Body of pancreas (tissue), 4 donors: ENCODE results near the gene ROBO1.

ENCODE experiments used
- POLR2A ChIP-seq, 3 donors: fragments of 450-650 bp; IDR thresholded peaks; one replicate each; pipeline ENCODE4 v1.6.1; 2016; ENCODE audit warnings: antibody characterized with exemption in 3 of 3, mild to moderate bottlenecking in 2 of 3
- TF ChIP-seq, protein P1 (sequence below), 7 experiments: fragments of 450-650 bp in 4 of 7; fragments of 200-600 bp in 3 of 7; sonication (generic) in 3 of 7; IDR thresholded peaks; one replicate each; pipeline ENCODE4 v1.5.1; 2016 to 2019; ENCODE audit warnings: antibody characterized with exemption in 7 of 7

DNA sequence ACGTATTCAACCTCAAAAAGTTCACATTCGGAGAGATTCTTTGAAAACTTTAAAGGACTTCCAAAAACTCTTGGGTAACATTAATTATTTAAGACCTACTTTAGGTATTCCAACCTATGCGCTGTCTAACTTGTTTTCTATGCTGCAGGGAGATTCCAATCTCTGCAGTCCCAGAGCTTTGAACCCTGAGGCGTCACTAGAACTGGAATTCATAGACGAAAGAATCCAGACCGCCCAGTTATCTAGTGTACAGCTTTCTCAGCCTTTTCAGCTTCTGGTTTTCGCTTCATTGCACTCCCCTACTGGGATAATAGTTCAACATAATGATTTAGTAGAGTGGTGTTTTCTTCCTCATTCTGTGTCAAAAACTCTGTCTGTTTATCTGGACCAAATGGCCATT is 711.3 kb downstream of the ROBO1 start:
- TF ChIP-seq, protein P1, sequence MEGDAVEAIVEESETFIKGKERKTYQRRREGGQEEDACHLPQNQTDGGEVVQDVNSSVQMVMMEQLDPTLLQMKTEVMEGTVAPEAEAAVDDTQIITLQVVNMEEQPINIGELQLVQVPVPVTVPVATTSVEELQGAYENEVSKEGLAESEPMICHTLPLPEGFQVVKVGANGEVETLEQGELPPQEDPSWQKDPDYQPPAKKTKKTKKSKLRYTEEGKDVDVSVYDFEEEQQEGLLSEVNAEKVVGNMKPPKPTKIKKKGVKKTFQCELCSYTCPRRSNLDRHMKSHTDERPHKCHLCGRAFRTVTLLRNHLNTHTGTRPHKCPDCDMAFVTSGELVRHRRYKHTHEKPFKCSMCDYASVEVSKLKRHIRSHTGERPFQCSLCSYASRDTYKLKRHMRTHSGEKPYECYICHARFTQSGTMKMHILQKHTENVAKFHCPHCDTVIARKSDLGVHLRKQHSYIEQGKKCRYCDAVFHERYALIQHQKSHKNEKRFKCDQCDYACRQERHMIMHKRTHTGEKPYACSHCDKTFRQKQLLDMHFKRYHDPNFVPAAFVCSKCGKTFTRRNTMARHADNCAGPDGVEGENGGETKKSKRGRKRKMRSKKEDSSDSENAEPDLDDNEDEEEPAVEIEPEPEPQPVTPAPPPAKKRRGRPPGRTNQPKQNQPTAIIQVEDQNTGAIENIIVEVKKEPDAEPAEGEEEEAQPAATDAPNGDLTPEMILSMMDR (IDR thresholded peaks at IDR 0.05): no peak
- TF ChIP-seq POLR2A (IDR thresholded peaks at IDR 0.05): no peak
